ENCODE results near the gene FETUB. TPM values are rescaled to one million over a fixed set of nuclear protein-coding genes. Genes with fewer than 3 reads are reported as not detected.

Gene FETUB
- total and polyA plus RNA-seq, 4 donors: not detected

DNA sequence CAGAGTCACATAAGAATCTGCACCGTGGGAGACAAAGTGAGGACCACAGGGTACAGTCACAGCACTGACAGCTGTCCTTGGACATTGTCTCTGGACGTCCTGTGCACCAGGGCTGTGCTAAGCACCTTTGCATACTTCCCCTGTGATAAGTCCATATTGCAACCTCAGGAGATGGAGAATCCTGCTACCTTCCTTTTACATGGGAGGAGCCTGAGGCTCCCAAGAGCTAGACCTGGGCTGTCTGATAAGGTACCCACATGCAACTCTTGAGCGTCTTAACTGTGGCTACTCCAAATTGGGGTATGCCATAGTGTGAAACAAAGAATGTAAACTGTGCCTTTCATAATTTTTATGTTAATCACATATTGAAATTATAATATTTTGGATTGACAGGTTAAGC is 2.5 kb upstream of the FETUB start:
- no peak for ATAC-seq (ENCODE audit: insufficient read depth, low FRiP score)
- Histone ChIP-seq H3K4me3 (no peak overlapping the region), H3K27me3 (ENCODE audit: control insufficient read depth in 3 of 3, insufficient read depth in 3 of 3, low read length in 2 of 3) (peaks cover 0 to 15% (median 0%) of the 10 kb centered on the region in 3 donors), H3K36me3 (ENCODE audit: control insufficient read depth in 4 of 4, insufficient read depth in 4 of 4, low read length in 4 of 4) (no peaks in the 10 kb centered on the region), H3K4me1 (ENCODE audit: control insufficient read depth in 5 of 5, insufficient read depth in 5 of 5, low read length in 5 of 5) (no peaks in the 10 kb centered on the region), H3K9me3 (ENCODE audit: control insufficient read depth in 4 of 4, insufficient read depth in 3 of 4, low read length in 3 of 4) (peaks cover 0 to 3% (median 0%) of the 10 kb centered on the region in 4 donors), H3K27ac (ENCODE audit: low read depth in 1 of 2, low read length in 1 of 2) (no peak overlapping the region), H3K9ac (ENCODE audit: insufficient read depth in 1 of 2, low read length in 2 of 2) (no peak overlapping the region)
- WGBS, 2 donors: 75 to 78% methylated on average over 3 of the region's 3 CpGs
- TF ChIP-seq, protein P1, sequence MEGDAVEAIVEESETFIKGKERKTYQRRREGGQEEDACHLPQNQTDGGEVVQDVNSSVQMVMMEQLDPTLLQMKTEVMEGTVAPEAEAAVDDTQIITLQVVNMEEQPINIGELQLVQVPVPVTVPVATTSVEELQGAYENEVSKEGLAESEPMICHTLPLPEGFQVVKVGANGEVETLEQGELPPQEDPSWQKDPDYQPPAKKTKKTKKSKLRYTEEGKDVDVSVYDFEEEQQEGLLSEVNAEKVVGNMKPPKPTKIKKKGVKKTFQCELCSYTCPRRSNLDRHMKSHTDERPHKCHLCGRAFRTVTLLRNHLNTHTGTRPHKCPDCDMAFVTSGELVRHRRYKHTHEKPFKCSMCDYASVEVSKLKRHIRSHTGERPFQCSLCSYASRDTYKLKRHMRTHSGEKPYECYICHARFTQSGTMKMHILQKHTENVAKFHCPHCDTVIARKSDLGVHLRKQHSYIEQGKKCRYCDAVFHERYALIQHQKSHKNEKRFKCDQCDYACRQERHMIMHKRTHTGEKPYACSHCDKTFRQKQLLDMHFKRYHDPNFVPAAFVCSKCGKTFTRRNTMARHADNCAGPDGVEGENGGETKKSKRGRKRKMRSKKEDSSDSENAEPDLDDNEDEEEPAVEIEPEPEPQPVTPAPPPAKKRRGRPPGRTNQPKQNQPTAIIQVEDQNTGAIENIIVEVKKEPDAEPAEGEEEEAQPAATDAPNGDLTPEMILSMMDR (IDR thresholded peaks at IDR 0.05; ENCODE audit: control extremely low read depth, extremely low read depth): no peak
- no peak for DNase-seq

DNA sequence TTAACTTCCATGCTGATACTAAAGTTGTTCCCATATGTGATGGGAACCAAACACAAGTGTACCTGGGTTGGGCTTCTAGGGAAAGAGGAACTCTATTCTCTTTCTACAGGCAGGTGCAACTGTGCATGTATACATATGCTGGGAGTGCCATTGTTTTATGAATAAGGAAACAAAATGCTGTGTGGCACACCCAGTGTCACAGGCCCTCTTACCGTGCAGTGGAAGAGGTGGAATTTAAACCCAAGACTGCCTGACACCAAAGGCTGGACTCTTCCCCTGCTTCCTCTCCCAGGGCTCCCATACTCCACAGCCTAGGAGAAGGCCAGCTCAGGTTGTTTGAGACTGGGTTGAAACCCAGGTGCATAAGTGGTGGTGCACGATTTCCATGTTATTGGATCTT is 1.9 kb upstream of the FETUB start:
- no peak for DNase-seq
- Histone ChIP-seq H3K9me3 (ENCODE audit: control insufficient read depth in 4 of 4, insufficient read depth in 3 of 4, low read length in 3 of 4) (peaks cover 0 to 3% (median 0%) of the 10 kb centered on the region in 4 donors), H3K27ac (ENCODE audit: low read depth in 1 of 2, low read length in 1 of 2) (no peak overlapping the region), H3K36me3 (ENCODE audit: control insufficient read depth in 4 of 4, insufficient read depth in 4 of 4, low read length in 4 of 4) (no peaks in the 10 kb centered on the region), H3K4me3 (no peak overlapping the region), H3K9ac (ENCODE audit: insufficient read depth in 1 of 2, low read length in 2 of 2) (no peak overlapping the region), H3K27me3 (ENCODE audit: control insufficient read depth in 3 of 3, insufficient read depth in 3 of 3, low read length in 2 of 3) (peaks cover 0 to 20% (median 0%) of the 10 kb centered on the region in 3 donors), H3K4me1 (ENCODE audit: control insufficient read depth in 5 of 5, insufficient read depth in 5 of 5, low read length in 5 of 5) (no peaks in the 10 kb centered on the region)
- WGBS, 2 donors: 80 to 81% methylated on average over 2 of the region's 2 CpGs
- TF ChIP-seq, protein P1 (IDR thresholded peaks at IDR 0.05; ENCODE audit: control extremely low read depth, extremely low read depth): no peak
- no peak for ATAC-seq (ENCODE audit: insufficient read depth, low FRiP score)

GRCh38 chr3:186640473-186640818 is 247 bp downstream of the FETUB start:
- no peak for ATAC-seq (ENCODE audit: insufficient read depth, low FRiP score)
- 68 to 81% methylated on average over 9 of the region's 9 CpGs for WGBS, 2 donors

More at GRCh38 chr3:186640473-186640818, 247 bp downstream of the FETUB start:
- no peak overlapping the region for H3K4me3 ChIP-seq
- no peaks in the 10 kb centered on the region for H3K36me3 ChIP-seq (ENCODE audit: control insufficient read depth in 4 of 4, insufficient read depth in 4 of 4, low read length in 4 of 4)
- no peak overlapping the region for H3K27ac ChIP-seq (ENCODE audit: low read depth in 1 of 2, low read length in 1 of 2)
- H3K27me3 ChIP-seq (ENCODE audit: control insufficient read depth in 3 of 3, insufficient read depth in 3 of 3, low read length in 2 of 3): peaks cover 0 to 16% (median 0%) of the 10 kb centered on the region in 3 donors
- no peak for DNase-seq
- no peaks in the 10 kb centered on the region for H3K4me1 ChIP-seq (ENCODE audit: control insufficient read depth in 5 of 5, insufficient read depth in 5 of 5, low read length in 5 of 5)
- TF ChIP-seq, protein P1 (IDR thresholded peaks at IDR 0.05; ENCODE audit: control extremely low read depth, extremely low read depth): no peak
- H3K9ac ChIP-seq (ENCODE audit: insufficient read depth in 1 of 2, low read length in 2 of 2): no peak overlapping the region
- H3K9me3 ChIP-seq (ENCODE audit: control insufficient read depth in 4 of 4, insufficient read depth in 3 of 4, low read length in 3 of 4): peaks cover 0 to 3% (median 0%) of the 10 kb centered on the region in 4 donors
